Stimulated activated CD8-positive, alpha-beta memory T cell treated with anti-CD3 and anti-CD28 coated beads, Interleukin-7, amount 100 ng/mL, for 1 hour (primary cell): ENCODE data around the gene PPP6R1.
"Not testable (repeated sequence)": the region's sequence is repeated elsewhere in the genome, so short reads cannot be mapped to it uniquely, and the experiment has no call there.

Experiments
- DNase-seq, 2 donors: peaks; one replicate each; pipeline ENCODE4 v3.0.0-alpha.2; 2020; ENCODE audit warnings: low read depth in 2 of 2

PPP6R1 gene

GRCh38 chr19:55223291-55224037, 35.4 kb downstream of the PPP6R1 start:
- no peak for DNase-seq

- no peak for DNase-seq
These were observed 38.3 kb downstream of the PPP6R1 start for GRCh38 chr19:55220525-55220924.

GRCh38 chr19:55216461-55217198, 42.2 kb downstream of the PPP6R1 start:
- DNase-seq, result no peak

- DNase-seq, result no peak
These were observed 45.3 kb downstream of the PPP6R1 start for GRCh38 chr19:55213547-55213946.

- DNase-seq, result no peak
These were observed 46.4 kb downstream of the PPP6R1 start for GRCh38 chr19:55212447-55212846.

- DNase-seq, result no peak
These were observed 48.9 kb downstream of the PPP6R1 start for GRCh38 chr19:55209693-55210472.

- no peak for DNase-seq
These were observed 49.7 kb downstream of the PPP6R1 start, which contains the start of gene PTPRH for GRCh38 chr19:55208880-55209692. TSS of gene PTPRH (minus strand) at chr19:55209501. CDS start at chr19:55209433, 68 bp downstream.

GRCh38 chr19:55206664-55207500, 51.9 kb downstream of the PPP6R1 start:
- DNase-seq, result no peak

GRCh38 chr19:55202199-55202598, 56.6 kb downstream of the PPP6R1 start:
- DNase-seq, result not testable (repeated sequence)

- no peak for DNase-seq
These were observed 59.1 kb downstream of the PPP6R1 start for GRCh38 chr19:55199620-55200204.

GRCh38 chr19:55198651-55199050, 60.2 kb downstream of the PPP6R1 start:
- no peak for DNase-seq

- no peak for DNase-seq
These were observed 61.3 kb downstream of the PPP6R1 start for GRCh38 chr19:55197528-55197927.

- no peak for DNase-seq
These were observed 62.0 kb downstream of the PPP6R1 start for GRCh38 chr19:55196803-55197202.

- no peak for DNase-seq
These were observed 65.3 kb downstream of the PPP6R1 start for GRCh38 chr19:55193481-55193880.

- DNase-seq, result no peak
These were observed 69.4 kb downstream of the PPP6R1 start for GRCh38 chr19:55189403-55189835.

GRCh38 chr19:55188625-55189024, 70.2 kb downstream of the PPP6R1 start:
- DNase-seq, result no peak

- no peak for DNase-seq
These were observed 72.7 kb downstream of the PPP6R1 start for GRCh38 chr19:55186080-55186479.

GRCh38 chr19:55181740-55182139, 77.1 kb downstream of the PPP6R1 start:
- no peak for DNase-seq
